Bronchial epithelial cell (primary cell): Measurements from ENCODE around the gene ORM2. TPM values are rescaled to one million over a fixed set of nuclear protein-coding genes. Genes with fewer than 3 reads are reported as not detected.
A peak's percentile ranks its signal among the peaks of the same experiment; 100 is the strongest.

Source experiments
- DNase-seq: peaks from one replicate; pipeline ENCODE4 v3.0.0-alpha.2; 2010; ENCODE audit warnings: low read depth
- FAIRE-seq: peaks from 2 replicates; lab custom pipeline; 2011; peaks lifted over from hg19 to GRCh38; lab: Jason Lieb, UNC
- H3K27me3 ChIP-seq: 2 replicates; pipeline ENCODE4 v1.5.1; 2011; ENCODE audit warnings: low read length; ENCODE audit not compliant: control insufficient read depth, insufficient read depth
- H3K36me3 ChIP-seq: 2 replicates; pipeline ENCODE4 v1.5.1; 2011; ENCODE audit warnings: low read length; ENCODE audit not compliant: control insufficient read depth, insufficient read depth
- H3K4me3 ChIP-seq: 2 replicates; pipeline ENCODE4 v1.5.1; 2011; ENCODE audit warnings: mild to moderate bottlenecking, low read depth, low read length, control low read depth
- total RNA-seq: library from RNA; depleted of rRNA; stranded (reverse); fragments of >200 nt; gene quantifications from 2 replicates; pipeline ENCODE4 v1.2.1, GENCODE V29; 2014
- TF ChIP-seq, protein P1 (sequence below): IDR thresholded peaks from 2 replicates; pipeline ENCODE4 v1.5.1; 2011; ENCODE audit warnings: mild to moderate bottlenecking, moderate library complexity, low read length, control low read depth, inconsistent platforms; ENCODE audit not compliant: insufficient read depth, severe bottlenecking

The ORM2 gene
- total RNA-seq, 1 donor from 2014 or later: not detected

DNA sequence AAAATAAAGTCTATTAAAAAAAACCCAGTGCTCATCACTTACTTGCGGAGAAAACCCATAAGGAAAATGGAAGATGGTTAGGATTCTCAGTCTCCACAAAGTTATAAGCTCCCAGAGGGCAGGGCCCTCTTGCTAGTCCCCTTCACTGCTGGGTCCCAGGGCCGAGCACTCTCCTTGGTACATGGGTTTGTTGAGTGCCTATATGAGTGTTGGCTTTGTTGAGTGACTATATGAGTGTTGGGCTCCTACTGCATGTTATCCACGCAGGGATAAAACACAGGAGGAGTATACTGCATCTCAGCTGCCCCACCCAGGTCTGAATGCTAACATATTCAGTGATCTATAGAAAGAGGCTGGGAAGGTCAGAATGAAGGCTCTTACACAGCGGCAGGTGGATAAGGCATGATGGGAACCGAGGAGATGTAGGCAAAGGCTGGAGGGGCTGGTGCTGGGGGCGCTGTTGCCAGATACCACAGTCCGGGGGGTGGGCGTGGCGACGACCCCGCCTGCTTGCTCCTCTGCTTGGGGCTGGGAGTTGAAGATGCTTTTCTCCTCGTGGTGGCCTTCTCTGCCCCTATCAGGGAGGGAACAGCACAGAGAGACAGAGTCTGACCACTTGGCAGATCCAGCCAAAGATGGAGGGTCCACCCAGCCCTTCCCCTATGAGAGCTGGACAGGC, 11.6 kb downstream of the ORM2 start:
- H3K27me3 ChIP-seq: no peaks in the 10 kb centered on the region
- DNase-seq (no peak), FAIRE-seq (no peak)
- peaks cover 3% of the 10 kb centered on the region for H3K36me3 ChIP-seq
- TF ChIP-seq, protein P1, sequence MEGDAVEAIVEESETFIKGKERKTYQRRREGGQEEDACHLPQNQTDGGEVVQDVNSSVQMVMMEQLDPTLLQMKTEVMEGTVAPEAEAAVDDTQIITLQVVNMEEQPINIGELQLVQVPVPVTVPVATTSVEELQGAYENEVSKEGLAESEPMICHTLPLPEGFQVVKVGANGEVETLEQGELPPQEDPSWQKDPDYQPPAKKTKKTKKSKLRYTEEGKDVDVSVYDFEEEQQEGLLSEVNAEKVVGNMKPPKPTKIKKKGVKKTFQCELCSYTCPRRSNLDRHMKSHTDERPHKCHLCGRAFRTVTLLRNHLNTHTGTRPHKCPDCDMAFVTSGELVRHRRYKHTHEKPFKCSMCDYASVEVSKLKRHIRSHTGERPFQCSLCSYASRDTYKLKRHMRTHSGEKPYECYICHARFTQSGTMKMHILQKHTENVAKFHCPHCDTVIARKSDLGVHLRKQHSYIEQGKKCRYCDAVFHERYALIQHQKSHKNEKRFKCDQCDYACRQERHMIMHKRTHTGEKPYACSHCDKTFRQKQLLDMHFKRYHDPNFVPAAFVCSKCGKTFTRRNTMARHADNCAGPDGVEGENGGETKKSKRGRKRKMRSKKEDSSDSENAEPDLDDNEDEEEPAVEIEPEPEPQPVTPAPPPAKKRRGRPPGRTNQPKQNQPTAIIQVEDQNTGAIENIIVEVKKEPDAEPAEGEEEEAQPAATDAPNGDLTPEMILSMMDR: no peak
- H3K4me3 ChIP-seq: no peak overlapping the region

DNA sequence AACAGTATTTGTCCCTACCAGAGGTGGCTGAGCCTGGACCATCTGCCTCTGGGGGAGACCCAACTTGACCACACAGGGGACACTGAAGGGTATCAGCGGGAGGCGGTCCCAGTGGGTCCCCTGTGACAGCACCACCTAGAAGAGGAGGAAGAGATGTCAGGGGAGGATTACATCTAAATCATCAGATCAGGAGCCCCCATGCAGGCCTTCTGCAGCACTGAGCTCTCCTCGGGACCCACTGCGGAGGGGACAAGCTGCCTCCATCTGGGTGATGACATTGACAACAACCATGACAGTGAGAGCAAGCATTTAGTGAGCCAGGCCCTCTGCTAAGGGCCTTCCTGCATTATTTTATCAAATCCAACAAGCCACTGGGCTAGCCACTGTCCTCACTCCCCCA, 12.3 kb downstream of the ORM2 start:
- TF ChIP-seq, protein P1: no peak
- peaks cover 7% of the 10 kb centered on the region for H3K36me3 ChIP-seq
- FAIRE-seq (no peak), DNase-seq (no peak)
- H3K27me3 ChIP-seq: no peaks in the 10 kb centered on the region
- no peak overlapping the region for H3K4me3 ChIP-seq

DNA sequence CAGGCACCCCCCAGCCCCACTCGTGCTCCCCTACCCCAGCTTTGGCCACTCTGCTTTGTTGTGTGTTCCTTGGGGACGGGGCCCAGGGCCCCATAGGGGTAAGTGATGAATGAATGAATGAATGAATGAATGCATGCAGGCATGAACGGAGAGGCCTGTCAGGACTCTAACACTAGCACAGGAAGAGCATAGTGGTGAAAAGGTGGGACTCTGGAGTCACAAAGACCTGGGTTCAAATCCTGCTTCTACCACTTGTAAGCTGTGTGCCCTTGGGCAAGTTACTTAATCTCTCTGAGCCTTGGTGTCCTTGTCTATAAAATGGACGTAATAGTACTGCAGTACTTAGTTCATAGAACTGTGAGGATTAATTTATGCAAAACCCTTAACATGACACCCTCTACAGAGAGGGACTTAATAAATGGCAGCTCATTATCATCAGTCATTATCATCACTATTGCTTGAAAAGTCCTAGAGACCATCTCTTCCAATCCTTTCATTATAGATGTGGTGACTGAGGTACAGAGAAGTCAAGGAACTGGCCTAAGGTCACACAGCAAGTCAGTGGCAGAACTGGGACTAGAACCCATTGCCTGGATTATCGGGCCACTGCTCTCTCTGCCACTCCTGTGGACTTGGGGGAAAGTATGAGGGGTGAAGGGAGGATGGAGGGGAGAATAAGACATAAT, 13.2 kb downstream of the ORM2 start:
- DNase-seq (no peak), FAIRE-seq (no peak)
- Histone ChIP-seq H3K4me3 (no peak overlapping the region), H3K27me3 (no peaks in the 10 kb centered on the region), H3K36me3 (peaks cover 7% of the 10 kb centered on the region)
- TF ChIP-seq, protein P1: no peak

DNA sequence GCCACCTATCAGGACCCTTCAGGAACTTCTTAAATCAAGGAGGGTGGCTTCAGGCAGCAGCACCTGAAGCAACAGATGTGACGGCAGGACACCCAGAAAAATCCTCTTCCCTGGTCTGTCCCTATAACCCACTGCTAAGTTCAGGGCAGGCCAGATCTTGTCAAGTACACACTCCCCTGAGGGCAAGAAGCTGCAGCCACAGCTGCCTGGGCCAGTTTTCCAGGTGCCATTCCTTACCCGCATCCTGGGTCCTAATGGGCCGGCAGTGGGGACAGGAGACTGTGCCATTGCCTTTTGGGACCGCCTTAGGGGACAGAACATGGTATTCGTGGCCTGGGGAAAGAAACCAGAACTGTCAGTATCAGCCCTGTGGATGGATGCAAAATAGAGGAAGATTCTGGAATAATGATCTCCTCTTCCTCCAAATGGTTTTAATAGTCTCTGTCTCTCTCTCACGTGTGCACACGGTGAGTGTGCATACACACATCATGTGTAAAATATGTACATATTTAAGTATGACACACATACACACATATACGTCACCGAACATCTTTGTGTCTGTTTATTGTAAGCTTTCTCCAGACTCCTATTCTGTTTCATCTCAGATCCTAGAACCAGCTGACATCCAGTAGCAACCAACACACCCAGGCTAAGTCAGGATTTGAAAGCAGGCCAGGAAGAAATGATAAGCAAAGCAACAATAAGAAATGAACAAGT, 14.0 kb downstream of the ORM2 start:
- FAIRE-seq (no peak), DNase-seq (peak; percentile 55)
- Histone ChIP-seq H3K36me3 (peaks cover 7% of the 10 kb centered on the region), H3K27me3 (no peaks in the 10 kb centered on the region), H3K4me3 (no peak overlapping the region)
- TF ChIP-seq, protein P1: no peak

DNA sequence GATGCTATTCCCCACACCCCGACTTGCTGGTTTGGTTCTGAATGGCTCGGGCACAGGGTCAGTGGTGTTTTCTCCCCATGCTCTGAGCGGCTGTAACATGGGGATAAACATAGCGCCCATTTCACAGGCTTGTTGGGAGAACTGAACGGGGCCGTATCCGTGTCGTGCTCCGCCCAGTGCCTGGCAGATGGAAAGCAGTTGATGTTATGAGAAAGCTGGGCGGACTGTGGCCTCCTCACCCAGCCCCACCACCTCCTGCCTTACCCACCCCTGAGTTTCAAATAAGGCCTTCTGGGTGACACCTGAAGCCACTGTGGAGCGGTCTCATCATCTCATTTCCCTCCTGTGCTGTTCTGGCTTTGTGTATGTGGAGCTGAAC, 14.5 kb downstream of the ORM2 start:
- no peaks in the 10 kb centered on the region for H3K27me3 ChIP-seq
- DNase-seq (no peak), FAIRE-seq (peak; percentile 13)
- no peak overlapping the region for H3K4me3 ChIP-seq
- TF ChIP-seq, protein P1: no peak
- H3K36me3 ChIP-seq: peaks cover 7% of the 10 kb centered on the region
